A549 (cell line): ENCODE measurements around the gene GNA15.

Experiments used
- ESRRA ChIP-seq: fragments of 150-350 bp; IDR thresholded peaks from 2 replicates; pipeline ENCODE4 v1.6.1; 2014; ENCODE audit warnings: mild to moderate bottlenecking, low read length, borderline replicate concordance
- TF ChIP-seq, protein P1 (sequence below): IDR thresholded peaks from 2 replicates; pipeline ENCODE4 v1.6.1; 2012; ENCODE audit warnings: low read depth, borderline replicate concordance
- TF ChIP-seq, protein P2 (sequence below): fragments of >200 bp; sonication (Bioruptor Twin); formaldehyde crosslinking; IDR thresholded peaks from 3 replicates; pipeline ENCODE4 v1.5.1; 2016

DNA sequence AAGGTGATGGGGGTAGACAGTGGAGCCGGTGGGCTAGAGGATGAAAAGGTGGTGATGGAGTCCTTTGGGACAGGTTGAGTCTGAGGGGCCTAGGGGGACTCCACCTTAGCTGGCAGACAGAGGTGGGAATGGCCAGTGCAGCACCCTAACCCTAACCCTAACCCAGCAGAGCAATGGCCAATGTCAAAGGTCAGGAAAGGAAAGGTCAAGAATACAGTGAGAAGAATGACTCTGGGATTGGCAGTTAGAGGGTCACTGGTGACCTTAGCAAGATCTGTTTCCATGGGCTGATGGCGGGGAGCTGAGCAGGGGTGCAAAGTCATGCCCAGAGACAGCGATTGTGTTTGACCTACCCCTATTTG lies 16.6 kb downstream of the GNA15 start:
- TF ChIP-seq ESRRA: no peak
- TF ChIP-seq, protein P1, sequence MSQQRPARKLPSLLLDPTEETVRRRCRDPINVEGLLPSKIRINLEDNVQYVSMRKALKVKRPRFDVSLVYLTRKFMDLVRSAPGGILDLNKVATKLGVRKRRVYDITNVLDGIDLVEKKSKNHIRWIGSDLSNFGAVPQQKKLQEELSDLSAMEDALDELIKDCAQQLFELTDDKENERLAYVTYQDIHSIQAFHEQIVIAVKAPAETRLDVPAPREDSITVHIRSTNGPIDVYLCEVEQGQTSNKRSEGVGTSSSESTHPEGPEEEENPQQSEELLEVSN: no peak
- TF ChIP-seq, protein P2, sequence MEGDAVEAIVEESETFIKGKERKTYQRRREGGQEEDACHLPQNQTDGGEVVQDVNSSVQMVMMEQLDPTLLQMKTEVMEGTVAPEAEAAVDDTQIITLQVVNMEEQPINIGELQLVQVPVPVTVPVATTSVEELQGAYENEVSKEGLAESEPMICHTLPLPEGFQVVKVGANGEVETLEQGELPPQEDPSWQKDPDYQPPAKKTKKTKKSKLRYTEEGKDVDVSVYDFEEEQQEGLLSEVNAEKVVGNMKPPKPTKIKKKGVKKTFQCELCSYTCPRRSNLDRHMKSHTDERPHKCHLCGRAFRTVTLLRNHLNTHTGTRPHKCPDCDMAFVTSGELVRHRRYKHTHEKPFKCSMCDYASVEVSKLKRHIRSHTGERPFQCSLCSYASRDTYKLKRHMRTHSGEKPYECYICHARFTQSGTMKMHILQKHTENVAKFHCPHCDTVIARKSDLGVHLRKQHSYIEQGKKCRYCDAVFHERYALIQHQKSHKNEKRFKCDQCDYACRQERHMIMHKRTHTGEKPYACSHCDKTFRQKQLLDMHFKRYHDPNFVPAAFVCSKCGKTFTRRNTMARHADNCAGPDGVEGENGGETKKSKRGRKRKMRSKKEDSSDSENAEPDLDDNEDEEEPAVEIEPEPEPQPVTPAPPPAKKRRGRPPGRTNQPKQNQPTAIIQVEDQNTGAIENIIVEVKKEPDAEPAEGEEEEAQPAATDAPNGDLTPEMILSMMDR: no peak
